OCI-LY7 (cell line): ENCODE results near the gene RAB44. TPM values are rescaled to one million over a fixed set of nuclear protein-coding genes. Genes with fewer than 3 reads are reported as not detected.

Source experiments
- BruUV-seq: library from RNA; stranded (reverse); fragments of 400-500 nt; replicated peaks from 2 replicates; lab custom pipeline; 2021; lab: Mats Ljungman, UMichigan
- CTCF ChIA-PET: fragments of 300-600 bp; sonication (Branson Sonifier 250); formaldehyde crosslinking; loops from one replicate; lab custom pipeline; 2022; ENCODE audit warnings: antibody characterized with exemption; ENCODE audit not compliant: unreplicated experiment; lab: Charles Lee
- POLR2A ChIA-PET: fragments of 300-600 bp; sonication (Branson Sonifier 250); formaldehyde crosslinking; loops from one replicate; lab custom pipeline; 2022; ENCODE audit warnings: antibody characterized with exemption; lab: Charles Lee
- DNase-seq: peaks from one replicate; pipeline ENCODE4 v3.0.0-alpha.2; 2015; ENCODE audit warnings: low spot score
- H2AFZ ChIP-seq: fragments of 200-600 bp; sonication (generic), shearing (Covaris generic); 2 replicates; pipeline ENCODE4 v1.6.1; 2014; ENCODE audit warnings: mild to moderate bottlenecking, antibody characterized with exemption, low read length, moderate library complexity
- H3K27ac ChIP-seq: fragments of 200-600 bp; sonication (generic); 2 replicates; pipeline ENCODE4 v1.5.1; 2014; ENCODE audit warnings: mixed run types, low read depth, mild to moderate bottlenecking, moderate library complexity, low read length, inconsistent platforms; ENCODE audit not compliant: poor library complexity, severe bottlenecking
- H3K36me3 ChIP-seq: fragments of 200-600 bp; sonication (generic); 2 replicates; pipeline ENCODE4 v1.6.1; 2014; ENCODE audit warnings: mild to moderate bottlenecking, antibody characterized with exemption, low read length, moderate library complexity, mixed read lengths; ENCODE audit not compliant: insufficient read depth
- H3K4me1 ChIP-seq: fragments of 200-600 bp; sonication (generic); 2 replicates; pipeline ENCODE4 v1.5.1; 2014; ENCODE audit warnings: mild to moderate bottlenecking, low read length; ENCODE audit not compliant: insufficient read depth, poor library complexity, severe bottlenecking
- H3K4me2 ChIP-seq: fragments of 200-600 bp; sonication (generic); 2 replicates; pipeline ENCODE4 v1.6.1; 2014; ENCODE audit warnings: mild to moderate bottlenecking, low read length
- H3K4me3 ChIP-seq: fragments of 200-600 bp; sonication (generic); 2 replicates; pipeline ENCODE4 v1.5.1; 2014; ENCODE audit warnings: mild to moderate bottlenecking, low read depth, low read length; ENCODE audit not compliant: poor library complexity, severe bottlenecking
- H3K79me2 ChIP-seq: fragments of 200-600 bp; sonication (generic); 2 replicates; pipeline ENCODE4 v1.6.1; 2016; ENCODE audit warnings: low read depth, mild to moderate bottlenecking, low read length, moderate library complexity, mixed read lengths; ENCODE audit not compliant: insufficient read depth
- H3K9me2 ChIP-seq: fragments of 200-600 bp; sonication (generic); 2 replicates; pipeline ENCODE4 v1.6.1; 2016; ENCODE audit warnings: mild to moderate bottlenecking, low read length, mixed read lengths; ENCODE audit not compliant: insufficient read depth
- H3K9me3 ChIP-seq: fragments of 200-600 bp; sonication (generic); 2 replicates; pipeline ENCODE4 v1.6.1; 2014; ENCODE audit warnings: mild to moderate bottlenecking, mixed run types, low read length, mixed read lengths
- H4K20me1 ChIP-seq: fragments of 200-600 bp; sonication (generic); 2 replicates; pipeline ENCODE4 v1.6.1; 2014; ENCODE audit warnings: mild to moderate bottlenecking, antibody characterized with exemption, low read length, moderate library complexity, mixed read lengths; ENCODE audit not compliant: insufficient read depth
- CTCF ChIP-seq: fragments of 200-600 bp; sonication (generic); conservative IDR thresholded peaks from 2 replicates; pipeline ENCODE4 v1.5.1; 2014; ENCODE audit warnings: mild to moderate bottlenecking, antibody characterized with exemption, low read length, moderate library complexity, mixed read lengths
- EZH2phosphoT487 ChIP-seq: fragments of 200-600 bp; sonication (generic); IDR thresholded peaks from 2 replicates; pipeline ENCODE4 v1.6.1; 2018; ENCODE audit warnings: low read depth, borderline replicate concordance, mild to moderate bottlenecking, mixed run types, antibody characterized with exemption, low read length, moderate library complexity, mixed read lengths
- intact Hi-C: fragments of 100-400 bp; cut with micrococcal nuclease; formaldehyde crosslinking; loops from one replicate; pipeline ENCODE4 v1.10.0; 2022; ENCODE audit not compliant: unreplicated experiment
- total RNA-seq, 2 experiments: library from RNA; depleted of rRNA in 1 of 2; stranded (reverse); fragments of >200 nt in 1 of 2; shearing (Covaris generic) in 1 of 2; gene quantifications; 2 replicates each; pipeline ENCODE4 v1.2.3, GENCODE V29; 2014 to 2022

The RAB44 gene
- total RNA-seq, 2 experiments from 2014 or later: 0.09 TPM; not detected in 1

GRCh38 chr6:36665180-36665579 is 32.4 kb upstream of the RAB44 start:
- H4K20me1 ChIP-seq: no peaks in the 10 kb centered on the region; the same call in 1 of the 2 replicates
- peak overlapping the region; percentile 79 for H3K4me2 ChIP-seq
- no peaks in the 10 kb centered on the region for H3K79me2 ChIP-seq
- no peaks in the 10 kb centered on the region for H3K36me3 ChIP-seq
- H3K9me2 ChIP-seq: no peaks in the 10 kb centered on the region
- BruUV-seq: no TSS peak
- ChIA-PET CTCF (no interaction called here), POLR2A (interaction anchor here (0.6 to 6.1 kb wide), 4 partner anchors 12 to 53 kb away, joined by 3 to 55 read pairs (median 3); no protein-coding TSS in a partner anchor)
- no peak for TF ChIP-seq EZH2phosphoT487
- no peak for TF ChIP-seq CTCF
- peaks cover 78% of the 10 kb centered on the region for H3K4me1 ChIP-seq
- DNase-seq: no peak
- intact Hi-C loops: no loop called here
- peak overlapping the region; percentile 26 for H3K4me3 ChIP-seq
- no peaks in the 10 kb centered on the region for H3K9me3 ChIP-seq
- no peak overlapping the region for H2AFZ ChIP-seq
- peak overlapping the region; percentile 41 for H3K27ac ChIP-seq

GRCh38 chr6:36666287-36666686 is 31.3 kb upstream of the RAB44 start:
- ChIA-PET POLR2A (interaction anchor here (0.6 to 6.1 kb wide), 7 partner anchors 9 to 1909 kb away, joined by 3 to 55 read pairs (median 7); no protein-coding TSS in a partner anchor), CTCF (interaction anchor here (0.7 to 1.4 kb wide), 4 partner anchors 15 to 93 kb away, joined by 3 to 5 read pairs (median 4); no protein-coding TSS in a partner anchor)
- no TSS peak for BruUV-seq

More at GRCh38 chr6:36666287-36666686, 31.3 kb upstream of the RAB44 start:
- intact Hi-C loops: no loop called here
- no peak overlapping the region for H2AFZ ChIP-seq
- no peaks in the 10 kb centered on the region for H3K9me3 ChIP-seq
- no peak overlapping the region for H3K27ac ChIP-seq
- peak overlapping the region; percentile 79 for H3K4me2 ChIP-seq
- H3K9me2 ChIP-seq: no peaks in the 10 kb centered on the region
- no peak for DNase-seq
- H3K4me1 ChIP-seq: peaks cover 72% of the 10 kb centered on the region
- TF ChIP-seq EZH2phosphoT487 (no peak), CTCF (no peak)
- no peaks in the 10 kb centered on the region; the same call in 1 of the 2 replicates for H4K20me1 ChIP-seq
- H3K36me3 ChIP-seq: no peaks in the 10 kb centered on the region
- H3K4me3 ChIP-seq: no peak overlapping the region
- H3K79me2 ChIP-seq: no peaks in the 10 kb centered on the region
